ENCODE data around the gene IRF4. TPM values are rescaled to one million over a fixed set of nuclear protein-coding genes. Genes with fewer than 3 reads are reported as not detected.

The IRF4 gene
- total and polyA plus RNA-seq, 12 donors: 0.04 to 3.6 (median 0.32) TPM; not detected in 1

GRCh38 chr6:365835-366234 is 25.7 kb upstream of the IRF4 start:
- WGBS, 2 donors: 57 to 60% methylated on average over 6 of the region's 6 CpGs
- intact Hi-C loops (cut with DNase I): no loop called here
- ATAC-seq: no peak

GRCh38 chr6:366389-367297 is 24.9 kb upstream of the IRF4 start:
- DNase-seq: no peak
- intact Hi-C loops (cut with DNase I): no loop called here
- ATAC-seq: no peak
- WGBS, 2 donors: 71% methylated on average over 19 of the region's 19 CpGs
- peaks cover 0 to 13% (median 0%) of the 10 kb centered on the region in 11 donors for H3K9me3 ChIP-seq
- peaks cover 0 to 42% (median 32%) of the 10 kb centered on the region in 7 donors for H3K27me3 ChIP-seq
- no peak for TF ChIP-seq CTCF (IDR thresholded peaks at IDR 0.05)
- H3K27ac ChIP-seq: no peak overlapping the region
- no peaks in the 10 kb centered on the region for H3K36me3 ChIP-seq
- no peaks in the 10 kb centered on the region for H3K4me1 ChIP-seq
- H3K4me3 ChIP-seq: no peak overlapping the region

More at GRCh38 chr6:365835-366234, 25.7 kb upstream of the IRF4 start:
- Histone ChIP-seq H3K9me3 (peaks cover 0 to 13% (median 0%) of the 10 kb centered on the region in 11 donors), H3K4me3 (no peak overlapping the region), H3K4me1 (no peaks in the 10 kb centered on the region), H3K27ac (no peak overlapping the region), H3K27me3 (peaks cover 0 to 41% (median 31%) of the 10 kb centered on the region in 7 donors), H3K36me3 (no peaks in the 10 kb centered on the region)
- no peak for DNase-seq
- TF ChIP-seq CTCF (IDR thresholded peaks at IDR 0.05): no peak

GRCh38 chr6:367298-367794 is 24.2 kb upstream of the IRF4 start:
- Histone ChIP-seq H3K27ac (no peak overlapping the region), H3K27me3 (peaks cover 0 to 45% (median 34%) of the 10 kb centered on the region in 7 donors), H3K4me3 (no peak overlapping the region), H3K4me1 (no peaks in the 10 kb centered on the region), H3K36me3 (no peaks in the 10 kb centered on the region), H3K9me3 (peaks cover 0 to 13% (median 0%) of the 10 kb centered on the region in 11 donors)
- 81 to 83% methylated on average over 8 of the region's 8 CpGs for WGBS, 2 donors
- no peak for DNase-seq
- peak in 3 of 8 donors; percentile 8 to 18 (median 9) for ATAC-seq
- intact Hi-C loops (cut with DNase I): no loop called here
- no peak for TF ChIP-seq CTCF (IDR thresholded peaks at IDR 0.05)

- TF ChIP-seq CTCF (IDR thresholded peaks at IDR 0.05): no peak
- Histone ChIP-seq H3K27me3 (peaks cover 0 to 52% (median 41%) of the 10 kb centered on the region in 7 donors), H3K4me3 (no peak overlapping the region), H3K27ac (no peak overlapping the region), H3K4me1 (peaks cover 0 to 3% (median 0%) of the 10 kb centered on the region in 9 donors), H3K9me3 (peaks cover 0 to 13% (median 0%) of the 10 kb centered on the region in 11 donors), H3K36me3 (no peaks in the 10 kb centered on the region)
- 72 to 75% methylated on average over 17 of the region's 17 CpGs for WGBS, 2 donors
- no peak for DNase-seq
- intact Hi-C loops (cut with DNase I): no loop called here
- ATAC-seq: no peak
Measured at GRCh38 chr6:367891-368630, 23.5 kb upstream of the IRF4 start.

All from heart right ventricle (tissue), 16 donors.